ENCODE measurements around the gene CYP21A2. TPM values are rescaled to one million over a fixed set of nuclear protein-coding genes. Genes with fewer than 3 reads are reported as not detected.

Gene CYP21A2
- polyA plus RNA-seq, 1 experiment: 0.29 TPM

GRCh38 chr6:32088487-32089049 lies 50.4 kb downstream of the CYP21A2 start:
- CTCF ChIA-PET: interaction anchor here (1.0 to 3.1 kb wide), 2 partner anchors 26 to 29 kb away, joined by 5 to 18 read pairs; no protein-coding TSS in a partner anchor
- POLR2A ChIA-PET: no interaction called here
- no peak for TF ChIP-seq CTCF (IDR thresholded peaks at IDR 0.05; ENCODE audit: insufficient read depth, low read depth, low read length)
- Histone ChIP-seq H3K27me3 (ENCODE audit: control insufficient read depth, insufficient read depth, low read length) (peaks cover 28% of the 10 kb centered on the region), H3K4me3 (ENCODE audit: low read depth, low read length) (no peak overlapping the region), H3K36me3 (ENCODE audit: control insufficient read depth, insufficient read depth, low read length) (no peaks in the 10 kb centered on the region)
- DNase-seq (ENCODE audit: low read depth): no peak

DNA sequence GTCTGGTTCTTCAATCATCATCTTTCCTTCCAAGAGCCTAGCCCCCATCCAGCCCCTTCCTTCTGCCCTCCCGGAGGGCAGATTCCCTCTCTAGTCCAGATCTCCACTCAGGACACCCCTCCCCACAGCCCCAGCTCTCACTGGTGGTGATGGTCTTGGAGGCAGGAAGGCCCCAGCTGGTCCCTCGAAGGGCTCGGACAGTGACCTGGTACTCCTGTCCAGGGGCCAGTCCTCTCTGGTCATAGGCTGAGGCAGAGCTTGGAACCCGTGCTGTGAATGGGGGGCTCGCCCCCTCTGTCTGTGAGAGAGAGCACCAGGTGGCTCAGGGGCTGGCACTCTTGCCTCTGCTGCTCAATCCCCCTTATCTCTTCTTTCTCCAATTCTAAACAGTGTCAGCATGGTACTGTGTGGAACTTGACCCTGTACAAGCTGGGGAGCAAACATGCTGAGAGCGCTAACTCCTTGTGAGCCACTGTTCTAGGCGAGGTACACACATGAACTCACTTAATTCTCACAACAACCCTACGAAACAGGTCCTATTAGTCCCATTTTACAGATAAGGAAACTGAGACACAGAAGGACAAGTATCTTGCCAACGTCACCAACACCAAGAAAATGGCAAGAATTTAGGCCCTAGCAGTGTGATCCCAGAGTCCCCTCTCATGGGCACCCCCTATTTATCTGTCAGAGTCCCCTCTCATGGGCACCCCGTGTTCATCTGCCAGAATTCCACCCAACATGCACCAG lies 51.0 kb downstream of the CYP21A2 start:
- POLR2A ChIA-PET: no interaction called here
- peaks cover 28% of the 10 kb centered on the region for H3K27me3 ChIP-seq (ENCODE audit: control insufficient read depth, insufficient read depth, low read length)
- DNase-seq (ENCODE audit: low read depth): no peak
- no peak overlapping the region for H3K4me3 ChIP-seq (ENCODE audit: low read depth, low read length)
- no peak for TF ChIP-seq CTCF (IDR thresholded peaks at IDR 0.05; ENCODE audit: insufficient read depth, low read depth, low read length)
- CTCF ChIA-PET: interaction anchor here (0.9 to 3.1 kb wide), 3 partner anchors 29 to 129 kb away, joined by 3 to 18 read pairs (median 5); no protein-coding TSS in a partner anchor
- H3K36me3 ChIP-seq (ENCODE audit: control insufficient read depth, insufficient read depth, low read length): no peaks in the 10 kb centered on the region

Small RNAs within 50 kb of the gene (small RNA-seq; reads per million reads assigned to genes)
- gene RNA5SP206 (ENCODE audit: insufficient read length, low read depth, low replicate concordance): not detected

Other genes starting within 250 kb of the CYP21A2 start
- gene VARS1, start 242.7 kb upstream of the CYP21A2 start, polyA plus RNA-seq (2011; rRNA removed): 10.9 and 33.9 TPM in 2 replicates
- gene LSM2, start 231.4 kb upstream of the CYP21A2 start, polyA plus RNA-seq (2011; rRNA removed): 40.3 and 43.5 TPM in 2 replicates
- 0.90 and 0.99 TPM in 2 replicates for gene HSPA1L, start 223.1 kb upstream of the CYP21A2 start, polyA plus RNA-seq (2011; rRNA removed)
- gene HSPA1A, start 222.9 kb upstream of the CYP21A2 start, polyA plus RNA-seq (2011; rRNA removed): 57.7 and 98.6 TPM in 2 replicates
- gene HSPA1B, start 210.7 kb upstream of the CYP21A2 start, polyA plus RNA-seq (2011; rRNA removed): 20.9 and 42.8 TPM in 2 replicates
- gene NEU1, start 175.6 kb upstream of the CYP21A2 start, polyA plus RNA-seq (2011; rRNA removed): 32.1 and 48.1 TPM in 2 replicates
- gene SLC44A4, start 159.4 kb upstream of the CYP21A2 start, polyA plus RNA-seq (2011; rRNA removed): 0.07 and 0.12 TPM in 2 replicates
- 19.3 and 32.8 TPM in 2 replicates for gene EHMT2, start 140.7 kb upstream of the CYP21A2 start, polyA plus RNA-seq (2011; rRNA removed)
- gene ZBTB12, start 136.3 kb upstream of the CYP21A2 start, polyA plus RNA-seq (2011; rRNA removed): 2.0 and 2.6 TPM in 2 replicates
- gene C2, start 110.7 kb upstream of the CYP21A2 start, polyA plus RNA-seq (2011; rRNA removed): 0.74 and 1.2 TPM in 2 replicates
- gene CFB, start 92.3 kb upstream of the CYP21A2 start, polyA plus RNA-seq (2011; rRNA removed): 6.7 and 7.6 TPM in 2 replicates
- 69.6 and 70.5 TPM in 2 replicates for gene NELFE, start 79.4 kb upstream of the CYP21A2 start, polyA plus RNA-seq (2011; rRNA removed)
- 17.7 and 37.3 TPM in 2 replicates for gene SKIC2, start 79.2 kb upstream of the CYP21A2 start, polyA plus RNA-seq (2011; rRNA removed)
- 18.2 and 28.1 TPM in 2 replicates for gene DXO, start 66.3 kb upstream of the CYP21A2 start, polyA plus RNA-seq (2011; rRNA removed)
- gene C4A, start 56.4 kb upstream of the CYP21A2 start, polyA plus RNA-seq (2011; rRNA removed): 5.9 and 9.7 TPM in 2 replicates
- 9.2 and 14.4 TPM in 2 replicates for gene C4B, start 23.6 kb upstream of the CYP21A2 start, polyA plus RNA-seq (2011; rRNA removed)
- gene TNXB, start 70.9 kb downstream of the CYP21A2 start, polyA plus RNA-seq (2011; rRNA removed): 0.58 and 0.60 TPM in 2 replicates
- gene ATF6B, start 89.8 kb downstream of the CYP21A2 start, polyA plus RNA-seq (2011; rRNA removed): 46.5 and 69.2 TPM in 2 replicates
- gene FKBPL, start 91.9 kb downstream of the CYP21A2 start, polyA plus RNA-seq (2011; rRNA removed): 5.3 and 5.6 TPM in 2 replicates
- 0.77 and 0.78 TPM in 2 replicates for gene PRRT1, start 113.5 kb downstream of the CYP21A2 start, polyA plus RNA-seq (2011; rRNA removed)
- 24.2 and 31.9 TPM in 2 replicates for gene PPT2, start 115.7 kb downstream of the CYP21A2 start, polyA plus RNA-seq (2011; rRNA removed)
- 3.7 and 4.0 TPM in 2 replicates for gene EGFL8, start 126.2 kb downstream of the CYP21A2 start, polyA plus RNA-seq (2011; rRNA removed)
- 117 and 158 TPM in 2 replicates for gene AGPAT1, start 137.7 kb downstream of the CYP21A2 start, polyA plus RNA-seq (2011; rRNA removed)
- 40.2 and 44.4 TPM in 2 replicates for gene RNF5, start 140.0 kb downstream of the CYP21A2 start, polyA plus RNA-seq (2011; rRNA removed)
- 2.4 and 2.6 TPM in 2 replicates for gene AGER, start 145.8 kb downstream of the CYP21A2 start, polyA plus RNA-seq (2011; rRNA removed)
- gene PBX2, start 151.8 kb downstream of the CYP21A2 start, polyA plus RNA-seq (2011; rRNA removed): 59.5 and 73.5 TPM in 2 replicates
- gene GPSM3, start 154.2 kb downstream of the CYP21A2 start, polyA plus RNA-seq (2011; rRNA removed): 9.8 and 13.3 TPM in 2 replicates
- gene NOTCH4, start 185.7 kb downstream of the CYP21A2 start, polyA plus RNA-seq (2011; rRNA removed): 0.40 and 0.42 TPM in 2 replicates

All from BJ (cell line).